IgD-negative memory B cell (primary cell): Measurements from ENCODE around the gene RFT1. TPM values are rescaled to one million over a fixed set of nuclear protein-coding genes. Genes with fewer than 3 reads are reported as not detected.
A peak's percentile ranks its signal among the peaks of the same experiment; 100 is the strongest.

ENCODE experiments used
- H3K27ac Mint-ChIP-seq, 3 donors: one replicate each; pipeline ENCODE4 v1.8.0; 2020 to 2022; ENCODE audit warnings: mild to moderate bottlenecking in 3 of 3, mixed read lengths in 3 of 3, moderate library complexity in 1 of 3
- H3K27me3 Mint-ChIP-seq: one replicate; pipeline ENCODE4 v1.8.0; 2021; ENCODE audit warnings: mixed read lengths
- H3K36me3 Mint-ChIP-seq: one replicate; pipeline ENCODE4 v1.8.0; 2020; ENCODE audit warnings: mild to moderate bottlenecking, mixed read lengths
- H3K4me1 Mint-ChIP-seq, 3 donors: one replicate each; pipeline ENCODE4 v1.8.0; 2020 to 2022; ENCODE audit warnings: mixed read lengths in 3 of 3, mild to moderate bottlenecking in 1 of 3
- H3K4me3 Mint-ChIP-seq, 4 donors: one replicate each; pipeline ENCODE4 v1.8.0; 2020 to 2022; ENCODE audit warnings: mild to moderate bottlenecking in 4 of 4, mixed read lengths in 4 of 4, moderate library complexity in 3 of 4
- H3K9me3 Mint-ChIP-seq, 3 donors: one replicate each; pipeline ENCODE4 v1.8.0; 2020 to 2021; ENCODE audit warnings: mixed read lengths in 3 of 3, mild to moderate bottlenecking in 1 of 3
- polyA plus RNA-seq: library from polyadenylated mRNA; unstranded; fragments of 300-500 nt; fragmentation: Illumina TruSeq; gene quantifications from one replicate; pipeline ENCODE4 v1.2.3, GENCODE V29; 2021

RFT1 gene
- polyA plus RNA-seq, 1 donor from 2014 or later: 17.4 TPM

GRCh38 chr3:53109891-53110771 is 20.1 kb downstream of the RFT1 start:
- no peaks in the 10 kb centered on the region for H3K27me3 Mint-ChIP-seq
- H3K27ac Mint-ChIP-seq: peak overlapping the region in 1 of 3 donors; percentile 80
- no peak overlapping the region for H3K4me3 Mint-ChIP-seq

DNA sequence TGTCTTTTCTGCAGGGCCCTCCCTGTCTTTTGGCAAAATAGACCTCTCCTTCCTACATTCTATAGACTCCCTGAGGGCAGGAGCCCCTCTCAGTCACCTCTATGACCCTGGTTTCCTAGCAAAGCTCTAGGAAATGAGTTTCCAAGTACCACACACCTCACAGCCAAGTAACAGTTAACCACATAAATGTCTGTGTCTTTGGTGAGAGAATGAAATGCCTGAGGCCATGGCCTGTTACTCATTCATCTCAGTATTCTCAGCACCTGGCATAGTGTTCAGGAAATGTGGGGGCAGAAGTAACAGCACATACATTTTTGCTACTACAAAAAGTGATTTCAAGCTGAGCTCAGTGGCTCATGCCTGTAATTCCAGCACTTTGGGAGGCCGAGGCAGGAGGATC is 21.0 kb downstream of the RFT1 start:
- Mint-ChIP-seq H3K4me3 (no peak overlapping the region), H3K9me3 (no peaks in the 10 kb centered on the region), H3K27ac (no peak overlapping the region), H3K27me3 (no peaks in the 10 kb centered on the region), H3K36me3 (peaks cover 1% of the 10 kb centered on the region), H3K4me1 (no peaks in the 10 kb centered on the region)

More at GRCh38 chr3:53109891-53110771, 20.1 kb downstream of the RFT1 start:
- H3K4me1 Mint-ChIP-seq: no peaks in the 10 kb centered on the region
- peaks cover 1% of the 10 kb centered on the region for H3K36me3 Mint-ChIP-seq
- H3K9me3 Mint-ChIP-seq: no peaks in the 10 kb centered on the region

- H3K4me3 Mint-ChIP-seq: no peak overlapping the region
- H3K9me3 Mint-ChIP-seq: no peaks in the 10 kb centered on the region
- peaks cover 0 to 6% (median 1%) of the 10 kb centered on the region in 3 donors for H3K4me1 Mint-ChIP-seq
- no peaks in the 10 kb centered on the region for H3K27me3 Mint-ChIP-seq
- no peak overlapping the region for H3K27ac Mint-ChIP-seq
- peaks cover 5% of the 10 kb centered on the region for H3K36me3 Mint-ChIP-seq
Measured at GRCh38 chr3:53104762-53105161, 25.5 kb downstream of the RFT1 start.

- Mint-ChIP-seq H3K4me1 (peaks cover 0 to 6% (median 1%) of the 10 kb centered on the region in 3 donors), H3K9me3 (no peaks in the 10 kb centered on the region), H3K36me3 (peaks cover 5% of the 10 kb centered on the region), H3K4me3 (no peak overlapping the region), H3K27me3 (no peaks in the 10 kb centered on the region), H3K27ac (no peak overlapping the region)
Measured at GRCh38 chr3:53103397-53104296, 26.6 kb downstream of the RFT1 start.

GRCh38 chr3:53102601-53103147 is 27.6 kb downstream of the RFT1 start:
- no peaks in the 10 kb centered on the region for H3K27me3 Mint-ChIP-seq
- H3K4me1 Mint-ChIP-seq: peaks cover 0 to 6% (median 1%) of the 10 kb centered on the region in 3 donors
- no peaks in the 10 kb centered on the region for H3K9me3 Mint-ChIP-seq
- H3K27ac Mint-ChIP-seq: peak overlapping the region in 1 of 3 donors; percentile 7
- peaks cover 4% of the 10 kb centered on the region for H3K36me3 Mint-ChIP-seq
- H3K4me3 Mint-ChIP-seq: no peak overlapping the region

- H3K9me3 Mint-ChIP-seq: no peaks in the 10 kb centered on the region
- peaks cover 0 to 6% (median 1%) of the 10 kb centered on the region in 3 donors for H3K4me1 Mint-ChIP-seq
- H3K27ac Mint-ChIP-seq: peak overlapping the region in 1 of 3 donors; percentile 50
- peaks cover 4% of the 10 kb centered on the region for H3K36me3 Mint-ChIP-seq
- H3K4me3 Mint-ChIP-seq: no peak overlapping the region
- no peaks in the 10 kb centered on the region for H3K27me3 Mint-ChIP-seq
Measured at GRCh38 chr3:53101956-53102355, 28.3 kb downstream of the RFT1 start.

DNA sequence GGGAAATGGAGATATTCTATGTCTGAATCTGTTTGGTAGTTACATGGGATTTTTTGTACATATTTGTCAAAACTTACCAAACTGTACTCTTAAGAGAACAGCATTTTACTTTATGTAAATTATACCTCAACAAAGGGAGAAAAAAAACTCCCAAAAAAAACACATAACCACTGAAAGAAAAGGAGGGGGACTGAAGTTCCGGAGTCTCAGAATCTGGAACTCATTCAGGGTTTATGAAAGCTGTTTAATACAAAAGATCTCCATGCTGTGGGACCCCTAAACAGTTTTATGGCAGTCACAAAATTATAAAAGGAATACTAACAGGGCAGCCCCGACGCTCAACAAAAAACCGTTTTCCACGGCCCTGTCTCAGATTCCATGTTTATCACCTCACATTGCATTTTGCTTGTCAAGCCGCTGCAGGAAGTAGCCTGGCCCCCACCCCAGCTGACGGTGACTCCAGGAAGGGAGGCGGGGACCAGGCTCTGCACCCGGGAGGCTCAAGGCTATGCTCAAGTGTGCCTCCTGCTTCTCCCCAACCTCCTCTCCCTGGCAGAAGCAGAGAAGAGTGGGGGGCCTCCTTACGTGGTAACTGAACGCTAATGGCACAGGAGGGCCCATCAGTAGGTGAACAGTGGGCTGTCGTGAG is 29.3 kb downstream of the RFT1 start:
- Mint-ChIP-seq H3K27ac (no peak overlapping the region), H3K27me3 (no peaks in the 10 kb centered on the region), H3K4me3 (no peak overlapping the region), H3K4me1 (peaks cover 0 to 6% (median 1%) of the 10 kb centered on the region in 3 donors), H3K9me3 (no peaks in the 10 kb centered on the region), H3K36me3 (peaks cover 4% of the 10 kb centered on the region)

DNA sequence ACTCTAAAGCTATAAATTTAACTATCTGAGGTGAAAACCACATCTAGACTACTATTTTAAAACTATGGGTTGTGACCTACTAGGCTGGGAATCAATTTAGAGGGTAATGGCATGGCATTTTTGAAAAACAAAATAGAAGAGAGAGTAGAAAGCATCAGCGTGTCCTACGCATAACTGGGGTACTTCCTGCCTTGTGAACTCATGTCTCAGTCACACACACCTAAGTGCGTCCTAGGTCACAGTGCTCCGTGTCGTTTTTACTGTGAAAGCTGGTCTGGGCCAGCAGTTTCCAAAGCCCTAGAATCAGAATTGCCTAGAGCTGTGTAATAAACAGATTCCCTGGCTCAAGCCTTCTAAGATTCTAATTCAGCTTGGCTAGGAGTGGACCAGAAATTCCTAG is 32.3 kb downstream of the RFT1 start:
- no peak overlapping the region for H3K4me3 Mint-ChIP-seq
- H3K36me3 Mint-ChIP-seq: peaks cover 6% of the 10 kb centered on the region
- no peaks in the 10 kb centered on the region for H3K9me3 Mint-ChIP-seq
- no peaks in the 10 kb centered on the region for H3K27me3 Mint-ChIP-seq
- H3K27ac Mint-ChIP-seq: no peak overlapping the region
- H3K4me1 Mint-ChIP-seq: peaks cover 0 to 5% (median 1%) of the 10 kb centered on the region in 3 donors

GRCh38 chr3:53092942-53093341 is 37.3 kb downstream of the RFT1 start:
- H3K4me3 Mint-ChIP-seq: no peak overlapping the region
- H3K27ac Mint-ChIP-seq: peak overlapping the region in 1 of 3 donors; percentile 24
- H3K36me3 Mint-ChIP-seq: peaks cover 3% of the 10 kb centered on the region
- H3K9me3 Mint-ChIP-seq: no peaks in the 10 kb centered on the region
- no peaks in the 10 kb centered on the region for H3K27me3 Mint-ChIP-seq
- H3K4me1 Mint-ChIP-seq: no peaks in the 10 kb centered on the region

DNA sequence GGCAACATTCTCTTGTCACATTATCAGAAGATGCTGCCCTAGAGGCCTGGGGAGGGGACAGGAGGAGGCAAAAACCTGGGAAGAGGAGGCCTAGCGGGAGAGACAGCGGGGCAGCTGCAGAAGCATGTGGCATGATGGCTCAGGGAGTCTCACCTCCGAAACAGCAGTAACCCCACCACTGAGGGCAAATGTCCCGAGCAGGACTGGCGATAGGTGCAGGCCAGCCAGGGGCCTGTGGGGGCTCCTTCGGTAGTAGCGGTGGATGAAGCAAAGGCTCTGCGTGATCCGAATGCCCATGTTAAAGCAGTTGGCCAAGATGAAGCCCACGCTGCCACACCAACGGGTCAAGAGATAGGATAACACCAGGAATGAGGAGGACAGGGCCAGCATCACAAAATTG is 38.0 kb downstream of the RFT1 start:
- H3K4me3 Mint-ChIP-seq: no peak overlapping the region
- no peaks in the 10 kb centered on the region for H3K9me3 Mint-ChIP-seq
- H3K27ac Mint-ChIP-seq: no peak overlapping the region
- no peaks in the 10 kb centered on the region for H3K27me3 Mint-ChIP-seq
- peaks cover 3% of the 10 kb centered on the region for H3K36me3 Mint-ChIP-seq
- H3K4me1 Mint-ChIP-seq: no peaks in the 10 kb centered on the region

- no peak overlapping the region for H3K27ac Mint-ChIP-seq
- no peak overlapping the region for H3K4me3 Mint-ChIP-seq
- peaks cover 3% of the 10 kb centered on the region for H3K36me3 Mint-ChIP-seq
- no peaks in the 10 kb centered on the region for H3K9me3 Mint-ChIP-seq
- no peaks in the 10 kb centered on the region for H3K4me1 Mint-ChIP-seq
- H3K27me3 Mint-ChIP-seq: no peaks in the 10 kb centered on the region
Measured at GRCh38 chr3:53091011-53091410, 39.2 kb downstream of the RFT1 start.

DNA sequence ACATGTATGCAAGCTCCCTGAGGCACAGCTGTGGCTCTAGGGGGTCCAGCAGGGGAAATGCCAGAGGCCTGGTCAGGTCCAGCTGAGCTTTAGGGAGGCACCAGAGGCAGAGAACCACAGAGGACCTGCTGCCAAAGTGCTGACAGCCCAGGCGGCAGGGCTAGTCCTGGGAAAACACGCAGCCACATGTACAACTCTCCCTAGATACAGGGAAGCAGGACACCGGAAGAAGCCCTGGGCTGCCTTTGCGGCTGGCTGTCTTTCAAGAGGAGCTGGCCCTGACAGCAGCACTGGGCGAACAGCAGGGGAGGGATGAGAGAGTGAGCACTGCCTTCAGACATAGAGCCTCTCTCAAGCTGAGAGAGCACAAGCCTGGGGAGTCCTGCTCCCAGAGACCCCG is 40.7 kb downstream of the RFT1 start:
- H3K27me3 Mint-ChIP-seq: no peaks in the 10 kb centered on the region
- peak overlapping the region in 1 of 3 donors; percentile 86 for H3K27ac Mint-ChIP-seq
- no peaks in the 10 kb centered on the region for H3K36me3 Mint-ChIP-seq
- H3K9me3 Mint-ChIP-seq: no peaks in the 10 kb centered on the region
- H3K4me3 Mint-ChIP-seq: no peak overlapping the region
- no peaks in the 10 kb centered on the region for H3K4me1 Mint-ChIP-seq

- Mint-ChIP-seq H3K4me1 (peaks cover 0 to 2% (median 0%) of the 10 kb centered on the region in 3 donors), H3K27ac (no peak overlapping the region), H3K27me3 (no peaks in the 10 kb centered on the region), H3K4me3 (no peak overlapping the region), H3K9me3 (no peaks in the 10 kb centered on the region), H3K36me3 (peaks cover 1% of the 10 kb centered on the region)
Measured at GRCh38 chr3:53085476-53085875, 44.8 kb downstream of the RFT1 start.

- Mint-ChIP-seq H3K27ac (peak overlapping the region in 2 of 3 donors; percentile 11 to 46), H3K4me3 (no peak overlapping the region), H3K36me3 (peaks cover 1% of the 10 kb centered on the region), H3K27me3 (no peaks in the 10 kb centered on the region), H3K4me1 (peaks cover 0 to 2% (median 0%) of the 10 kb centered on the region in 3 donors), H3K9me3 (no peaks in the 10 kb centered on the region)
Measured at GRCh38 chr3:53084310-53085001, 45.8 kb downstream of the RFT1 start.
